Muscle layer of duodenum (tissue), 2 donors: ENCODE results near the gene NAGK.
"Not testable (repeated sequence)": the region's sequence is repeated elsewhere in the genome, so short reads cannot be mapped to it uniquely, and the experiment has no call there.

Experiments
- H3K27ac ChIP-seq: one replicate; pipeline ENCODE4 v1.7.0; 2013; ENCODE audit warnings: mild to moderate bottlenecking, low read length
- H3K27me3 ChIP-seq: one replicate; pipeline ENCODE4 v1.7.0; 2013; ENCODE audit warnings: low read depth, mild to moderate bottlenecking, control low read depth, low read length
- H3K36me3 ChIP-seq, 2 donors: one replicate each; pipeline ENCODE4 v1.7.0; 2013; ENCODE audit warnings: low read length in 2 of 2, control low read depth in 1 of 2, mild to moderate bottlenecking in 1 of 2; ENCODE audit not compliant: insufficient read depth in 2 of 2, control insufficient read depth in 1 of 2
- H3K4me1 ChIP-seq, 2 donors: one replicate each; pipeline ENCODE4 v1.7.0; 2013; ENCODE audit warnings: low read length in 2 of 2, mild to moderate bottlenecking in 2 of 2, control low read depth in 1 of 2, moderate library complexity in 1 of 2; ENCODE audit not compliant: insufficient read depth in 2 of 2, control insufficient read depth in 1 of 2
- H3K4me3 ChIP-seq, 2 donors: one replicate each; pipeline ENCODE4 v1.7.0; 2013; ENCODE audit warnings: low read length in 2 of 2, low read depth in 1 of 2, mild to moderate bottlenecking in 1 of 2
- H3K9me3 ChIP-seq, 2 donors: one replicate each; pipeline ENCODE4 v1.7.0; 2013; ENCODE audit warnings: low read length in 2 of 2, control low read depth in 1 of 2, mild to moderate bottlenecking in 1 of 2; ENCODE audit not compliant: control insufficient read depth in 1 of 2
- donor health status: healthy.

NAGK gene

GRCh38 chr2:71089475-71089874 is 21.0 kb downstream of the NAGK start:
- H3K36me3 ChIP-seq, H3K4me1 ChIP-seq, H3K9me3 ChIP-seq, H3K27me3 ChIP-seq, H3K4me3 ChIP-seq, H3K27ac ChIP-seq: not testable (repeated sequence)

- not testable (repeated sequence) for H3K4me1 ChIP-seq, H3K27me3 ChIP-seq, H3K36me3 ChIP-seq, H3K27ac ChIP-seq, H3K9me3 ChIP-seq, H3K4me3 ChIP-seq
Measured at GRCh38 chr2:71091808-71092207, 23.4 kb downstream of the NAGK start.

- not testable (repeated sequence) for H3K27ac ChIP-seq, H3K27me3 ChIP-seq, H3K9me3 ChIP-seq, H3K4me1 ChIP-seq, H3K36me3 ChIP-seq, H3K4me3 ChIP-seq
Measured at GRCh38 chr2:71092491-71093260, 24.2 kb downstream of the NAGK start.

- no peak overlapping the region for H3K27ac ChIP-seq
- no peaks in the 10 kb centered on the region for H3K9me3 ChIP-seq
- no peaks in the 10 kb centered on the region for H3K27me3 ChIP-seq
- no peaks in the 10 kb centered on the region for H3K36me3 ChIP-seq
- no peak overlapping the region for H3K4me3 ChIP-seq
- H3K4me1 ChIP-seq = no peaks in the 10 kb centered on the region
Measured at GRCh38 chr2:71100195-71100964, 31.9 kb downstream of the NAGK start.

GRCh38 chr2:71101656-71102055 is 33.2 kb downstream of the NAGK start:
- H3K27me3 ChIP-seq = no peaks in the 10 kb centered on the region
- no peak overlapping the region for H3K27ac ChIP-seq
- H3K9me3 ChIP-seq = no peaks in the 10 kb centered on the region
- H3K4me1 ChIP-seq = no peaks in the 10 kb centered on the region
- H3K36me3 ChIP-seq = no peaks in the 10 kb centered on the region
- H3K4me3 ChIP-seq = no peak overlapping the region

GRCh38 chr2:71102981-71103681 is 34.7 kb downstream of the NAGK start:
- Histone ChIP-seq H3K4me3 (no peak overlapping the region), H3K9me3 (no peaks in the 10 kb centered on the region), H3K36me3 (no peaks in the 10 kb centered on the region), H3K4me1 (no peaks in the 10 kb centered on the region), H3K27me3 (no peaks in the 10 kb centered on the region), H3K27ac (no peak overlapping the region)

GRCh38 chr2:71103809-71104208 is 35.4 kb downstream of the NAGK start:
- H3K27ac ChIP-seq = no peak overlapping the region
- H3K4me3 ChIP-seq = no peak overlapping the region

GRCh38 chr2:71106463-71106862 is 38.0 kb downstream of the NAGK start:
- not testable (repeated sequence) for H3K9me3 ChIP-seq, H3K4me1 ChIP-seq, H3K27me3 ChIP-seq, H3K4me3 ChIP-seq, H3K27ac ChIP-seq
- H3K36me3 ChIP-seq = peaks cover 6 to 12% of the 10 kb centered on the region in 2 donors

More at GRCh38 chr2:71103809-71104208, 35.4 kb downstream of the NAGK start:
- no peaks in the 10 kb centered on the region for H3K27me3 ChIP-seq
- H3K36me3 ChIP-seq = peaks cover 0 to 5% of the 10 kb centered on the region in 2 donors
- H3K9me3 ChIP-seq = no peaks in the 10 kb centered on the region
- no peaks in the 10 kb centered on the region for H3K4me1 ChIP-seq

GRCh38 chr2:71108091-71108490 is 39.6 kb downstream of the NAGK start:
- H3K27ac ChIP-seq = no peak overlapping the region
- H3K36me3 ChIP-seq = peaks cover 7 to 15% of the 10 kb centered on the region in 2 donors
- H3K9me3 ChIP-seq = no peaks in the 10 kb centered on the region
- no peaks in the 10 kb centered on the region for H3K27me3 ChIP-seq
- H3K4me3 ChIP-seq = no peak overlapping the region
- no peaks in the 10 kb centered on the region for H3K4me1 ChIP-seq

- Histone ChIP-seq H3K9me3 (no peaks in the 10 kb centered on the region), H3K27ac (no peak overlapping the region), H3K36me3 (peaks cover 16 to 39% of the 10 kb centered on the region in 2 donors), H3K4me3 (no peak overlapping the region), H3K4me1 (no peaks in the 10 kb centered on the region), H3K27me3 (no peaks in the 10 kb centered on the region)
Measured at GRCh38 chr2:71113843-71114242, 45.4 kb downstream of the NAGK start.

- peaks cover 13 to 42% of the 10 kb centered on the region in 2 donors for H3K36me3 ChIP-seq
Measured at GRCh38 chr2:71117063-71117462, 48.6 kb downstream of the NAGK start.

More at GRCh38 chr2:71117063-71117462, 48.6 kb downstream of the NAGK start:
- H3K9me3 ChIP-seq = no peaks in the 10 kb centered on the region
- H3K27me3 ChIP-seq = no peaks in the 10 kb centered on the region
- no peak overlapping the region for H3K27ac ChIP-seq
- no peak overlapping the region for H3K4me3 ChIP-seq
- no peaks in the 10 kb centered on the region for H3K4me1 ChIP-seq
